Measurements from ENCODE around the gene SRGAP3. TPM values are rescaled to one million over a fixed set of nuclear protein-coding genes. Genes with fewer than 3 reads are reported as not detected.

SRGAP3 gene
- total and polyA plus RNA-seq, 3 experiments from 2014 or later: 0.84 to 2.1 (median 1.1) TPM

DNA sequence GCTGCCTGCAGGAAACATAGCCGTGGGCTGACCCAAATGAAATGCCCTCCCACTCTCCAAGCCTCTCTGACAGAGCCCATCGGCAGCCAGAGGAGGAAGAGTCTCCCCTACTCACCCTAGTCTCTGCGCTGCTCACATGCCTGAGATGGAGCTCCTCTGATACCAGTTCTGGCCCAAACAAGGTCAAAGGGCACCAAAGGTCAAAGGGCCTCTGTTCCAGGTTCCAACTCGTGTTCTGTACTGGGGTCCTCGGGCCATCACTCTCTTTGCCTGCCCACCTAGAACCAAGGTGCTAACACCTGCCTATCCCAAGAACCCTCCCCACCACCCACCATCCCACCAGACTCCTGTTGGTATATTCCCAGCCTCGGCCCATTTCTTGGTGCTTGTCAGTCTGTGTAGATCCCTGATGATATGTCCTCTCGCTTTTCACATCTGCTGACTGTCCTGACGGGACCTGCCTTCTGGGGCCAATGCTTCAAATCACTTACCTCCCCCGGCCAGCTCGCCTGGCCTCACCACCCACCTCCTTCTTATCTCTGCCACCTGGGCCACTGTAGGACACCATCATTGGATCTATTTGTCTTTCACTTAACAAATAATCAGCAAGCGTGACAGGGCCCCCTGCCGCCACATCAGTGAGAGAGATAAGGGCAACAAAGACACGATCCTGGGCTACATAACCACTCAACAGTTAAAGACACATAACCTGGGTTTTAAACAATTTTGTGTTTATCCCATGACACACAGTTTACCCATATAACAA, 90.4 kb downstream of the SRGAP3 start:
- H3K36me3 Mint-ChIP-seq: no peaks in the 10 kb centered on the region
- Histone ChIP-seq H3K27me3 (ENCODE audit: insufficient read depth, low read length, poor library complexity, severe bottlenecking) (no peaks in the 10 kb centered on the region), H3K4me1 (ENCODE audit: insufficient read depth, low read length) (no peaks in the 10 kb centered on the region), H3K36me3 (ENCODE audit: insufficient read depth, low read length) (no peaks in the 10 kb centered on the region), H3K27ac (ENCODE audit: low read depth, low read length) (no peak overlapping the region), H3K4me3 (ENCODE audit: low read length) (no peak overlapping the region), H3K9me3 (ENCODE audit: low read length) (no peaks in the 10 kb centered on the region)
- DNase-seq: no peak
- ChIA-PET POLR2A (no interaction called here), CTCF (no interaction called here)
- no peaks in the 10 kb centered on the region for H3K4me1 Mint-ChIP-seq
- H3K27ac Mint-ChIP-seq: no peak overlapping the region
- H3K27me3 Mint-ChIP-seq: peaks cover 0 to 4% of the 10 kb centered on the region in 2 donors
- no peaks in the 10 kb centered on the region for H3K9me3 Mint-ChIP-seq
- H3K4me3 Mint-ChIP-seq: no peak overlapping the region

DNA sequence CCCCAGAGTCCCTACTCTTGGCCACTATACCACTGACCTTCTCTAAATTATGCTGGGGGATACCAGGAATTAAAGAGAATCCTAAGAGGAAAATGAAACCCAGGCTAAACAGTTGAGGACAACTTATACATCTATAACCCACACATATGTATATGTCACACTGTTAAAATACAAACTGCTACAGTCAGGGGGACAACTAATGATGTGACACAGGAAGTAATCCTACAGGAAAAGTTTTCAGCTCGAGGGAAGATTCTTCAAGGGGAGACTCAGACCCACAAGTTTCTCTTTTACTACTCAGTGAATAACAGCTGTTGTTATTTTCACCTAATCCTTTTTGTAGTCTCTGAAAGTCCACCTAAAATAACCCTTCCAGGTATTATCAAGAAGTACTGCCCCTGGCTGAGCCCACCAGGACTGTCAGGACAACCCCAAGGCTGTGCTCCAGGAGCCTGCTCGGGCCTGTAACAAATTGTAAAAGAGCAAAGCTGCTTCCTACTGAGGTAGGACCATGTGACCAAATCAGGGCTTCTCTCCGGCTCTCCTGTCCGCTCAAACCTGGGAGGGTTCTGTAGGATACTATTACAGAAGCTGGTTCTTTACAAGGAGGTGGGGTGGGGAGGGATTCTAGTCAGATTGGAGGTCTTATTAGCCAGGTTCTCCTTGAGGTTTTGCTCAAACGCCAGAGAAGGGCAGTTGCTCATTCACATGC, 91.6 kb downstream of the SRGAP3 start:
- H3K9me3 Mint-ChIP-seq: no peaks in the 10 kb centered on the region
- POLR2A ChIA-PET: no interaction called here
- H3K27ac Mint-ChIP-seq: no peak overlapping the region
- no peak for DNase-seq
- Histone ChIP-seq H3K4me3 (ENCODE audit: low read length) (no peak overlapping the region), H3K4me1 (ENCODE audit: insufficient read depth, low read length) (no peaks in the 10 kb centered on the region), H3K36me3 (ENCODE audit: insufficient read depth, low read length) (no peaks in the 10 kb centered on the region), H3K9me3 (ENCODE audit: low read length) (no peaks in the 10 kb centered on the region), H3K27ac (ENCODE audit: low read depth, low read length) (no peak overlapping the region), H3K27me3 (ENCODE audit: insufficient read depth, low read length, poor library complexity, severe bottlenecking) (no peaks in the 10 kb centered on the region)
- peaks cover 0 to 4% of the 10 kb centered on the region in 2 donors for H3K27me3 Mint-ChIP-seq
- CTCF ChIA-PET: no interaction called here
- no peaks in the 10 kb centered on the region for H3K4me1 Mint-ChIP-seq
- H3K36me3 Mint-ChIP-seq: no peaks in the 10 kb centered on the region
- H3K4me3 Mint-ChIP-seq: no peak overlapping the region

DNA sequence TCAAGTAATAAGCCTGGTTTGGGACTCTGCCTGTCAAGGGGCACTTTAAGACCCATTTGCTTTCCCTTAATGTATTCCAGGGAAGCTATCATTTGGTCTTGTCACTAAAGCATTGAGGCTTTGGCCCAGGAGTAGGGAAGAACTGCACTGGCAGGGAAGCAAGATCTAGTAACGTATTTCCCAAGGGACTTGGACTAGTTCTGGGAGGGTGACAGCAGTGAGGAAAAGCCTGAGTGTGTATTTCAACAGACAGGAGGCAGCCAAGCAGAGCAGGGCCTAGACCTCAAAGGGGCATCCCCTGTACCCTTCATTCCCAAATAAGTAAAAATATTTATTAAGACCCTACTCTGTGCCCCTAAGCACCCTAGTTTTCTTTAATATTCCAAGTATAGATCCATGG, 92.8 kb downstream of the SRGAP3 start:
- Histone ChIP-seq H3K27ac (ENCODE audit: low read depth, low read length) (no peak overlapping the region), H3K4me3 (ENCODE audit: low read length) (no peak overlapping the region), H3K4me1 (ENCODE audit: insufficient read depth, low read length) (no peaks in the 10 kb centered on the region), H3K9me3 (ENCODE audit: low read length) (no peaks in the 10 kb centered on the region), H3K27me3 (ENCODE audit: insufficient read depth, low read length, poor library complexity, severe bottlenecking) (no peaks in the 10 kb centered on the region), H3K36me3 (ENCODE audit: insufficient read depth, low read length) (no peaks in the 10 kb centered on the region)
- Mint-ChIP-seq H3K4me1 (no peaks in the 10 kb centered on the region), H3K9me3 (peaks cover 0 to 5% (median 3%) of the 10 kb centered on the region in 5 donors), H3K27me3 (peaks cover 0 to 4% of the 10 kb centered on the region in 2 donors), H3K36me3 (no peaks in the 10 kb centered on the region), H3K27ac (no peak overlapping the region), H3K4me3 (no peak overlapping the region)
- ChIA-PET POLR2A (no interaction called here), CTCF (no interaction called here)
- no peak for DNase-seq

GRCh38 chr3:9155028-9155427, 94.4 kb downstream of the SRGAP3 start:
- Histone ChIP-seq H3K27ac (ENCODE audit: low read depth, low read length) (no peak overlapping the region), H3K4me3 (ENCODE audit: low read length) (no peak overlapping the region), H3K27me3 (ENCODE audit: insufficient read depth, low read length, poor library complexity, severe bottlenecking) (no peaks in the 10 kb centered on the region), H3K36me3 (ENCODE audit: insufficient read depth, low read length) (no peaks in the 10 kb centered on the region), H3K4me1 (ENCODE audit: insufficient read depth, low read length) (no peaks in the 10 kb centered on the region), H3K9me3 (ENCODE audit: low read length) (no peaks in the 10 kb centered on the region)
- ChIA-PET CTCF (no interaction called here), POLR2A (no interaction called here)
- DNase-seq: no peak
- H3K27me3 Mint-ChIP-seq: peaks cover 0 to 8% of the 10 kb centered on the region in 2 donors
- H3K36me3 Mint-ChIP-seq: peaks cover 0 to 7% (median 0%) of the 10 kb centered on the region in 3 donors
- peaks cover 0 to 20% (median 9%) of the 10 kb centered on the region in 5 donors for H3K9me3 Mint-ChIP-seq
- no peak overlapping the region for H3K27ac Mint-ChIP-seq
- no peaks in the 10 kb centered on the region for H3K4me1 Mint-ChIP-seq
- no peak overlapping the region for H3K4me3 Mint-ChIP-seq

DNA sequence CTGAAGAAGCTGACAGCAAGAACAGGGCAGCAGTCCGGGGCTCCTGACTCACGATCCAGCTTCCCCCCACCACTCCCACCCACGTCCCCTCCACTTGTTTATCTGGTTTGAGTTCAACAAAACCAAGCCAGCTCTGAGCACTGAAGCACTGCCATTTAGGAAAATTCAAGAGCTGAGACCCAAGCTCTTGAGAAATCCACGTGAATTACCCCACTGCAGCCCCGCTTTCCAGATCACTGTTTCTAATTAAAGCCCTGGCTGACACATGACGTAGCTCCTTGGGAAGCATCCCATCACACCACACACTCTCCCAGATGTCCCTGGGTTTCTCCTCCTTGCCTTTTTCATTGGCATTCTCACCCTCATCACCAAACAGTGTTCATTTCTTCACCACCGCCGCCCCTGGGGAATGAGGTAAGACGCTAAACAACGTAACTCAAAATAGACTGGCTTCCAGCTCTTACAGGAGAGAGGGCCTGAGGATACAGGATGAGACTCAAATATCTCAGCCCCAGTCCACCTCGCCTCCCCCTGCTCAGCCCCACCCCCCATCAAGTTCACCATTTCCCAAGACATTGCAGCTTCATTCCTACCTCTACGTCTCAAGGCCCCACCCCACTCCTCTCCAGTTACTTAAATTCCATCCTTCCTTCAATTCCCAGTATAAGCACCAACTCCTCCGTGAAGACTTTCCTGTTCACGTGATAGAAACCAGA, 95.4 kb downstream of the SRGAP3 start:
- CTCF ChIA-PET: no interaction called here
- H3K9me3 ChIP-seq (ENCODE audit: low read length): no peaks in the 10 kb centered on the region
- H3K27me3 ChIP-seq (ENCODE audit: insufficient read depth, low read length, poor library complexity, severe bottlenecking): no peaks in the 10 kb centered on the region
- Mint-ChIP-seq H3K4me3 (no peak overlapping the region), H3K9me3 (peaks cover 0 to 21% (median 11%) of the 10 kb centered on the region in 5 donors), H3K27ac (no peak overlapping the region), H3K27me3 (peaks cover 0 to 8% of the 10 kb centered on the region in 2 donors), H3K4me1 (no peaks in the 10 kb centered on the region), H3K36me3 (peaks cover 0 to 9% (median 0%) of the 10 kb centered on the region in 3 donors)
- H3K36me3 ChIP-seq (ENCODE audit: insufficient read depth, low read length): no peaks in the 10 kb centered on the region
- DNase-seq: no peak
- no peak overlapping the region for H3K27ac ChIP-seq (ENCODE audit: low read depth, low read length)
- POLR2A ChIA-PET: no interaction called here
- H3K4me3 ChIP-seq (ENCODE audit: low read length): no peak overlapping the region
- no peaks in the 10 kb centered on the region for H3K4me1 ChIP-seq (ENCODE audit: insufficient read depth, low read length)

GRCh38 chr3:9151240-9151639, 98.2 kb downstream of the SRGAP3 start:
- peaks cover 0 to 21% (median 11%) of the 10 kb centered on the region in 5 donors for H3K9me3 Mint-ChIP-seq
- H3K4me3 Mint-ChIP-seq: no peak overlapping the region
- Histone ChIP-seq H3K4me3 (ENCODE audit: low read length) (no peak overlapping the region), H3K4me1 (ENCODE audit: insufficient read depth, low read length) (no peaks in the 10 kb centered on the region), H3K27me3 (ENCODE audit: insufficient read depth, low read length, poor library complexity, severe bottlenecking) (no peaks in the 10 kb centered on the region), H3K27ac (ENCODE audit: low read depth, low read length) (no peak overlapping the region), H3K36me3 (ENCODE audit: insufficient read depth, low read length) (no peaks in the 10 kb centered on the region), H3K9me3 (ENCODE audit: low read length) (no peaks in the 10 kb centered on the region)
- peaks cover 2 to 8% (median 8%) of the 10 kb centered on the region in 3 donors for H3K4me1 Mint-ChIP-seq
- CTCF ChIA-PET: no interaction called here
- POLR2A ChIA-PET: no interaction called here
- no peak for DNase-seq
- H3K27me3 Mint-ChIP-seq: peaks cover 0 to 8% of the 10 kb centered on the region in 2 donors
- H3K36me3 Mint-ChIP-seq: peaks cover 0 to 9% (median 0%) of the 10 kb centered on the region in 3 donors
- H3K27ac Mint-ChIP-seq: peak overlapping the region in 1 of 8 donors; percentile 43

- Mint-ChIP-seq H3K27me3 (peaks cover 8% of the 10 kb centered on the region in 2 donors), H3K27ac (no peak overlapping the region), H3K4me1 (peaks cover 2 to 8% (median 8%) of the 10 kb centered on the region in 3 donors), H3K9me3 (peaks cover 0 to 21% (median 11%) of the 10 kb centered on the region in 5 donors), H3K36me3 (peaks cover 0 to 9% (median 0%) of the 10 kb centered on the region in 3 donors), H3K4me3 (no peak overlapping the region)
- ChIA-PET CTCF (no interaction called here), POLR2A (no interaction called here)
- DNase-seq: no peak
- H3K4me3 ChIP-seq (ENCODE audit: low read length): no peak overlapping the region
- no peaks in the 10 kb centered on the region for H3K9me3 ChIP-seq (ENCODE audit: low read length)
- no peaks in the 10 kb centered on the region for H3K36me3 ChIP-seq (ENCODE audit: insufficient read depth, low read length)
- H3K4me1 ChIP-seq (ENCODE audit: insufficient read depth, low read length): no peaks in the 10 kb centered on the region
- H3K27me3 ChIP-seq (ENCODE audit: insufficient read depth, low read length, poor library complexity, severe bottlenecking): no peaks in the 10 kb centered on the region
- H3K27ac ChIP-seq (ENCODE audit: low read depth, low read length): no peak overlapping the region
These were observed 99.9 kb downstream of the SRGAP3 start for GRCh38 chr3:9149566-9149965.

DNA sequence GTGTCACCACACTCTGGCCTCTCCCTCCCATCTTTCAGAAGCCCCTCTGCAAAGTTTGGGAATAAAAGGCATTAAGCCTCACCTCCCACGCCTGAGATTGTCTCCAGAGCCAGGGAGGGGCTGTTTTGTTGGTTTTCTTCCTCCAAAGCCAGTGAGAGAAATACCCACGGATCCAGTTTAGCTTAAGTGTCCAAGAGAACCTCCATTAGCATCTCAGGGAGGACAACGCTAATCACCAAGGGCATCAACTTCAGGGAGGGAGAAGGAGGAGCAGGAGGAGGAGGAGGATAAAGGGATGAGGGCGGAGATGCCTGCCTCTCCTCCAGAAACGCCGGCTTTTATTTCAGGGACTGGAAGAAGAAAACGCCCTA, 101.6 kb downstream of the SRGAP3 start:
- POLR2A ChIA-PET: no interaction called here
- no peak for DNase-seq
- peaks cover 2 to 8% (median 8%) of the 10 kb centered on the region in 3 donors for H3K4me1 Mint-ChIP-seq
- peaks cover 7 to 17% of the 10 kb centered on the region in 2 donors for H3K27me3 Mint-ChIP-seq
- H3K27ac Mint-ChIP-seq: no peak overlapping the region
- no peaks in the 10 kb centered on the region for H3K4me1 ChIP-seq (ENCODE audit: insufficient read depth, low read length)
- peaks cover 0 to 21% (median 11%) of the 10 kb centered on the region in 5 donors for H3K9me3 Mint-ChIP-seq
- H3K4me3 ChIP-seq (ENCODE audit: low read length): no peak overlapping the region
- H3K4me3 Mint-ChIP-seq: no peak overlapping the region
- no peaks in the 10 kb centered on the region for H3K9me3 ChIP-seq (ENCODE audit: low read length)
- H3K27me3 ChIP-seq (ENCODE audit: insufficient read depth, low read length, poor library complexity, severe bottlenecking): no peaks in the 10 kb centered on the region
- no peaks in the 10 kb centered on the region for H3K36me3 ChIP-seq (ENCODE audit: insufficient read depth, low read length)
- CTCF ChIA-PET: no interaction called here
- H3K27ac ChIP-seq (ENCODE audit: low read depth, low read length): no peak overlapping the region
- H3K36me3 Mint-ChIP-seq: peaks cover 0 to 9% (median 0%) of the 10 kb centered on the region in 3 donors

All from CD8-positive, alpha-beta memory T cell (primary cell).